B cell (primary cell): ENCODE measurements around the gene TMC5. TPM values are rescaled to one million over a fixed set of nuclear protein-coding genes. Genes with fewer than 3 reads are reported as not detected.

Experiments
- ATAC-seq: fragments of 200-7000 bp; cut with Tn5 transposase; one replicate; pipeline ENCODE4 v1.10.0; 2021; ENCODE audit warnings: low read depth, mild to moderate bottlenecking, moderate number of reproducible peaks, moderate library complexity
- CTCF ChIA-PET: fragments of 350-600 bp; sonication (Branson Sonifier 250); formaldehyde crosslinking; loops from one replicate; lab custom pipeline; 2021; ENCODE audit warnings: antibody characterized with exemption, inconsistent platforms; lab: Charles Lee
- POLR2A ChIA-PET: fragments of 350-600 bp; sonication (Branson Sonifier 250); formaldehyde crosslinking; loops from one replicate; lab custom pipeline; 2021; ENCODE audit warnings: antibody characterized with exemption; lab: Charles Lee
- DNase-seq: peaks from one replicate; pipeline ENCODE4 v3.0.0; 2013
- H2AFZ ChIP-seq: 2 replicates; pipeline ENCODE4 v1.6.1; 2012; ENCODE audit warnings: mild to moderate bottlenecking, low read depth, low read length; ENCODE audit not compliant: insufficient read depth, poor library complexity, severe bottlenecking
- H3K27ac ChIP-seq, 2 donors: 1 replicate in 1 of 2; 2 replicates in 1 of 2; pipeline ENCODE4 v1.5.1; 2012 to 2013; ENCODE audit warnings: low read length in 2 of 2, mild to moderate bottlenecking in 2 of 2, moderate library complexity in 1 of 2
- H3K27me3 ChIP-seq, 4 experiments: fragments of 200-600 bp in 1 of 4; sonication (generic) in 1 of 4; replicated peaks in 1 of 4; 1 replicate in 2 of 4; 2 replicates in 2 of 4; pipeline versions ENCODE4 v1.6.1 to v1.7.0; 2013 to 2016; ENCODE audit warnings: low read length in 3 of 4, mild to moderate bottlenecking in 2 of 4, mixed read lengths in 1 of 4, moderate library complexity in 1 of 4; ENCODE audit not compliant: insufficient read depth in 4 of 4, control insufficient read depth in 3 of 4; ENCODE audit errors: control extremely low read depth in 1 of 4
- H3K36me3 ChIP-seq, 2 experiments: replicated peaks in 1 of 2; 1 replicate in 1 of 2; 2 replicates in 1 of 2; pipeline versions ENCODE4 v1.6.1 to v1.7.1; 2013; ENCODE audit warnings: low read length in 1 of 2; ENCODE audit not compliant: insufficient read depth in 2 of 2, control insufficient read depth in 1 of 2; ENCODE audit errors: control extremely low read depth in 1 of 2, extremely low read depth in 1 of 2
- H3K4me1 ChIP-seq, 2 donors: fragments of 200-600 bp in 1 of 2; sonication (generic) in 1 of 2; 1 replicate in 1 of 2; 2 replicates in 1 of 2; pipeline versions ENCODE4 v1.5.1 to v1.6.1; 2013 to 2017; ENCODE audit warnings: low read length in 2 of 2; ENCODE audit not compliant: control insufficient read depth in 2 of 2, insufficient read depth in 2 of 2
- H3K4me2 ChIP-seq: replicated peaks from 2 replicates; pipeline ENCODE3; 2012; ENCODE audit warnings: mild to moderate bottlenecking, low read depth, low read length; ENCODE audit not compliant: poor library complexity, severe bottlenecking
- H3K4me3 ChIP-seq, 5 experiments: fragments of 200-600 bp in 1 of 5; sonication (generic) in 1 of 5; 1 replicate in 3 of 5; 2 replicates in 2 of 5; pipeline versions ENCODE4 v1.5.1 to v1.7.0; 2011 to 2016; ENCODE audit warnings: low read length in 4 of 5, mild to moderate bottlenecking in 4 of 5, low read depth in 2 of 5, control low read depth in 1 of 5, moderate library complexity in 1 of 5; ENCODE audit not compliant: insufficient read depth in 1 of 5; ENCODE audit errors: control extremely low read depth in 1 of 5, extremely low read depth in 1 of 5
- H3K79me2 ChIP-seq: fragments of 200-600 bp; sonication (generic); one replicate; pipeline ENCODE4 v1.6.0; 2016; ENCODE audit warnings: low read length; ENCODE audit not compliant: control insufficient read depth, insufficient read depth
- H3K9ac ChIP-seq: fragments of 200-600 bp; sonication (generic); 2 replicates; pipeline ENCODE4 v1.6.1; 2017; ENCODE audit warnings: mild to moderate bottlenecking, low read length, moderate library complexity
- H3K9me3 ChIP-seq, 3 donors: one replicate each; pipeline versions ENCODE4 v1.6.1 to v1.7.1; 2013; ENCODE audit warnings: low read length in 2 of 3; ENCODE audit not compliant: control insufficient read depth in 2 of 3, insufficient read depth in 1 of 3; ENCODE audit errors: control extremely low read depth in 1 of 3
- H4K20me1 ChIP-seq: 2 replicates; pipeline ENCODE4 v1.6.0; 2012; ENCODE audit warnings: mild to moderate bottlenecking, low read length; ENCODE audit not compliant: insufficient read depth, control insufficient read depth, poor library complexity, severe bottlenecking
- H3K27ac Mint-ChIP-seq: one replicate; pipeline ENCODE4 v1.8.0; 2021; ENCODE audit warnings: mixed read lengths
- H3K27me3 Mint-ChIP-seq: one replicate; pipeline ENCODE4 v1.8.0; 2021; ENCODE audit warnings: mixed read lengths
- H3K4me1 Mint-ChIP-seq: one replicate; pipeline ENCODE4 v1.8.0; 2021; ENCODE audit warnings: mixed read lengths
- H3K4me3 Mint-ChIP-seq: one replicate; pipeline ENCODE4 v1.8.0; 2021; ENCODE audit warnings: mixed read lengths
- H3K9me3 Mint-ChIP-seq: one replicate; pipeline ENCODE4 v1.8.0; 2022; ENCODE audit warnings: mixed read lengths; ENCODE audit not compliant: insufficient read depth
- EZH2 ChIP-seq: IDR thresholded peaks from 2 replicates; pipeline ENCODE4 v1.6.1; 2012; ENCODE audit warnings: borderline replicate concordance, low read depth, mild to moderate bottlenecking, moderate library complexity, low read length; ENCODE audit not compliant: insufficient read depth, poor library complexity, severe bottlenecking
- WGBS: methylation state at CpG from one replicate; pipeline ENCODE4 v1.1.5; 2013; ENCODE audit warnings: missing lambda C conversion rate; ENCODE audit not compliant: insufficient coverage; 5-methylcytosine and 5-hydroxymethylcytosine counted together
- intact Hi-C: fragments of 100-400 bp; cut with micrococcal nuclease; formaldehyde crosslinking; loops from one replicate; pipeline ENCODE4 v1.10.0; 2022
- polyA plus RNA-seq: library from polyadenylated mRNA; depleted of rRNA; stranded (reverse); fragments of >200 nt; gene quantifications from 2 replicates; pipeline ENCODE4 v1.2.3, GENCODE V29; 2012
- total RNA-seq, 2 donors: library from RNA; stranded (reverse); fragments of 120-200 nt in 1 of 2; gene quantifications; 1 replicate in 1 of 2; 2 replicates in 1 of 2; pipeline versions ENCODE4 v1.2.3 to v1.2.4, GENCODE V29; 2013 to 2022
- TF ChIP-seq, protein P1 (sequence below): fragments of 200-600 bp; IDR thresholded peaks from one replicate; pipeline ENCODE4 v1.8.0; 2022; ENCODE audit warnings: antibody characterized with exemption, mild to moderate bottlenecking

The TMC5 gene
- total and polyA plus RNA-seq, 2 donors (not counting 1 experiment from before 2014, with no cell fraction given) = not detected

GRCh38 chr16:19488213-19488640 is 70.5 kb downstream of the TMC5 start:
- POLR2A ChIA-PET = no interaction called here
- H3K36me3 ChIP-seq = no peaks in the 10 kb centered on the region
- Mint-ChIP-seq H3K4me1 (no peaks in the 10 kb centered on the region), H3K27ac (no peak overlapping the region), H3K9me3 (no peaks in the 10 kb centered on the region), H3K4me3 (no peak overlapping the region), H3K27me3 (no peaks in the 10 kb centered on the region)
- no peak overlapping the region for H3K4me3 ChIP-seq
- ATAC-seq (no peak), DNase-seq (no peak)
- H3K27ac ChIP-seq = no peak overlapping the region
- H3K9me3 ChIP-seq = peaks cover 0 to 3% (median 0%) of the 10 kb centered on the region in 3 donors
- no peak overlapping the region for H3K9ac ChIP-seq
- H4K20me1 ChIP-seq = no peaks in the 10 kb centered on the region
- 93% methylated on average over 4 of the region's 4 CpGs for WGBS
- no peaks in the 10 kb centered on the region for H3K27me3 ChIP-seq
- no peak for TF ChIP-seq EZH2
- TF ChIP-seq, protein P1, sequence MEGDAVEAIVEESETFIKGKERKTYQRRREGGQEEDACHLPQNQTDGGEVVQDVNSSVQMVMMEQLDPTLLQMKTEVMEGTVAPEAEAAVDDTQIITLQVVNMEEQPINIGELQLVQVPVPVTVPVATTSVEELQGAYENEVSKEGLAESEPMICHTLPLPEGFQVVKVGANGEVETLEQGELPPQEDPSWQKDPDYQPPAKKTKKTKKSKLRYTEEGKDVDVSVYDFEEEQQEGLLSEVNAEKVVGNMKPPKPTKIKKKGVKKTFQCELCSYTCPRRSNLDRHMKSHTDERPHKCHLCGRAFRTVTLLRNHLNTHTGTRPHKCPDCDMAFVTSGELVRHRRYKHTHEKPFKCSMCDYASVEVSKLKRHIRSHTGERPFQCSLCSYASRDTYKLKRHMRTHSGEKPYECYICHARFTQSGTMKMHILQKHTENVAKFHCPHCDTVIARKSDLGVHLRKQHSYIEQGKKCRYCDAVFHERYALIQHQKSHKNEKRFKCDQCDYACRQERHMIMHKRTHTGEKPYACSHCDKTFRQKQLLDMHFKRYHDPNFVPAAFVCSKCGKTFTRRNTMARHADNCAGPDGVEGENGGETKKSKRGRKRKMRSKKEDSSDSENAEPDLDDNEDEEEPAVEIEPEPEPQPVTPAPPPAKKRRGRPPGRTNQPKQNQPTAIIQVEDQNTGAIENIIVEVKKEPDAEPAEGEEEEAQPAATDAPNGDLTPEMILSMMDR = no peak
- CTCF ChIA-PET = no interaction called here
- intact Hi-C loops = no loop called here
- H3K79me2 ChIP-seq = no peaks in the 10 kb centered on the region
- H3K4me2 ChIP-seq = no peak overlapping the region
- H2AFZ ChIP-seq = no peak overlapping the region
- peaks cover under 1 to 2% of the 10 kb centered on the region in 2 donors for H3K4me1 ChIP-seq

DNA sequence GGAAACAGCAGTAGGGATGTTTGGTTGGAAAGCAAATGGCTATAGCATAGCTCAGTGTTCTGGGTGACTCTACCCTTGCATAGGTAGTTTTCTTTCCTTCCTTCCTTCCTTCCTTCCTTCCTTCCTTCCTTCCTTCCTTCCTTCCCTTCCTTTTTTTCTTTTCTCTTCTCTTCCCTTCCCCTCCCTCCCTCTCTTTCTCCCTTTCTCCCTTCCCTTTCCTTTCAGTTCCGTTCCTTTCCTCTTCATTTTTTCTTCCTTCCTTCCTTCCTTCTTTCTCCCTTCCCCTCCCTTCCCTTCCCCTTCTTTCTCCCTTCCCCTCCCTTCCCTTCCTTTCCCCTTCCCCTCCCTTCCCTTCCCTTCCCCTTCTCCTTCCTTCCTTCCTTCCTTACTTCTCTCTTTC is 72.9 kb downstream of the TMC5 start:
- peaks cover 11% of the 10 kb centered on the region for H3K4me1 Mint-ChIP-seq
- intact Hi-C loops = no loop called here
- H3K36me3 ChIP-seq = no peaks in the 10 kb centered on the region
- H3K9me3 ChIP-seq = peaks cover 0 to 3% (median 0%) of the 10 kb centered on the region in 3 donors
- POLR2A ChIA-PET = no interaction called here
- H2AFZ ChIP-seq = no peak overlapping the region
- no peaks in the 10 kb centered on the region for H3K9me3 Mint-ChIP-seq
- H3K4me3 Mint-ChIP-seq = no peak overlapping the region
- 100% methylated on average over 1 of the region's 1 CpG for WGBS
- no peak overlapping the region for H3K4me3 ChIP-seq
- no peaks in the 10 kb centered on the region for H3K27me3 Mint-ChIP-seq
- no peak overlapping the region for H3K27ac ChIP-seq
- H4K20me1 ChIP-seq = no peaks in the 10 kb centered on the region
- H3K4me2 ChIP-seq = no peak overlapping the region
- DNase-seq (no peak), ATAC-seq (no peak)
- H3K27me3 ChIP-seq = no peaks in the 10 kb centered on the region
- H3K4me1 ChIP-seq = peaks cover 11 to 13% of the 10 kb centered on the region in 2 donors
- H3K27ac Mint-ChIP-seq = no peak overlapping the region
- no peak for TF ChIP-seq EZH2
- TF ChIP-seq, protein P1 = no peak
- H3K79me2 ChIP-seq = no peaks in the 10 kb centered on the region
- no peak overlapping the region for H3K9ac ChIP-seq
- CTCF ChIA-PET = no interaction called here
